Mesenteric fat pad (tissue), 1 donor: ENCODE data around the gene ZNFX1. TPM values are rescaled to one million over a fixed set of nuclear protein-coding genes. Genes with fewer than 3 reads are reported as not detected.
"Not testable (repeated sequence)": the region's sequence is repeated elsewhere in the genome, so short reads cannot be mapped to it uniquely, and the experiment has no call there.

Experiments
- DNase-seq: peaks from one replicate; pipeline ENCODE4 v3.0.0-alpha.2; 2020; ENCODE audit warnings: low spot score
- total RNA-seq: library from RNA; stranded (reverse); fragmentation: NEBNext Ultra II Directional; extraction: Animal tissue kit (Norgen Biotek cat#: 25700); gene quantifications from one replicate; pipeline ENCODE4 v1.2.1, GENCODE V29; 2021
- donor health status: DM: yes; HTN: yes; CAD: no.

ZNFX1 gene
- total RNA-seq, 1 donor from 2014 or later: 43.4 TPM

GRCh38 chr20:49252556-49253350 lies 25.1 kb downstream of the ZNFX1 start:
- DNase-seq: no peak

GRCh38 chr20:49248879-49249665 lies 28.8 kb downstream of the ZNFX1 start:
- no peak for DNase-seq

DNA sequence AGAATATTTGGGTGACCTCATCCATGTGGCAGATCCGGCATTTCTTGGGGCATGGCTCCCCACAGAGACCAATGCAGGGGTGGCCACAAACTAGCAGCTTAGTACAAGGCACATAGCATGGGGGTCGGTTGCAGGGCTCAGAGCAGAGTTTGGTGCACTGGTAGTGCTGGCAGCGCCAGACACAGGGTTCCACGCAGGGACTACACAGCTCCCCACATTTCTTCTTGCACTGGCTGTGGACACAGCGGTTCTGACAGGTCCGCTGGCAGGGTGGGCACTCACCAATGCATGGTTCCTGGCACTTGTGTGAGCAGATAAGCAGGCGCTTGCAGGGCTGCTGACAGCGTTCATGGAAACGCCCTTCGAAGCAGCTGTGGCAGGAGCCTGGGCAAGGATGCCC lies 29.6 kb downstream of the ZNFX1 start:
- no peak for DNase-seq

DNA sequence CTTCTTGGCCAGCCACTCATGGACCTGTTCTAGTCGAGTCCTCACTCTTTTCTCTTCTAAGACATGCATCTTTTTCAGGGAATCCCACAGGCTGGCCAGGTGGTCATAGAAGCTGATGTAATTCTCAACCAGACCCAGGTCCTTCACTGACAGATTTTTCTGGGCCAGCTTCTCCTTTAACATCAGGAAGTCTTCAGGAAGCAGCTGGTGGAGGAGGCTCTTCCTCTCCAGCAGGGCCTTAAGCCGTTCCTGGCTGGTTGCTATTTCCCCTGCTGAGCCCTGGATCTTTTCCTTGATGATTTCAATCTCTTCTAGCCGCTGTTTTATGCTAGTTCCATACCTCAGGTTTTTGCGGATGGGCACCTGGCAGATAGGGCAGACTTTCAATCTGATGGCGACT lies 30.1 kb downstream of the ZNFX1 start:
- no peak for DNase-seq

DNA sequence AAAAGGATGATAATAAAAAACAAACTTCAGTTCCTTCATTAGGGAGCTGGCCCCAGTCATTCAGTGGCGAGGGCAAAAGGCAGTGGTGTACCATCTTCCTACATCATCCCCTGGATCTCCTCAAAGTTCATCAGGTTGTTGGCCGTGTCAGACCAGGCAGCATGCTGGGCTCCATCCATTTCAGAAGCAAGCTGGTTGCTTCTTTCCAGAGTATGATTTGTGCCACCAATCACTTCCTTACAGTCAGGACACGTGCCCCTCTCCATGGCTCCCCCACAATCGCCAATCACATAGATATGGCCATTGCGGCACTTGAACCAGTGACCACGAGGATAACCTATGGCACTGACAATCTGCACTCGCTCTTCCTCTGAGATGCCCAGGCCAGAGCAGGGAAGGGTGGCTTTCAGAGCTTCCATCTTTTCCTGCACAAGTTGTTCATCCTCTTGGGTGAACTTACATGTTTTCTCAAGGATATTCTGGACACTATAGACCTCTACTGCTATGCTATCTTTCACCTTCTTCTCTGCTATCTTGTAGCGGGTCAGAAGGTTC lies 30.6 kb downstream of the ZNFX1 start:
- DNase-seq: peak; percentile 53

GRCh38 chr20:49245921-49246740 lies 31.7 kb downstream of the ZNFX1 start:
- peak; percentile 41 for DNase-seq

DNA sequence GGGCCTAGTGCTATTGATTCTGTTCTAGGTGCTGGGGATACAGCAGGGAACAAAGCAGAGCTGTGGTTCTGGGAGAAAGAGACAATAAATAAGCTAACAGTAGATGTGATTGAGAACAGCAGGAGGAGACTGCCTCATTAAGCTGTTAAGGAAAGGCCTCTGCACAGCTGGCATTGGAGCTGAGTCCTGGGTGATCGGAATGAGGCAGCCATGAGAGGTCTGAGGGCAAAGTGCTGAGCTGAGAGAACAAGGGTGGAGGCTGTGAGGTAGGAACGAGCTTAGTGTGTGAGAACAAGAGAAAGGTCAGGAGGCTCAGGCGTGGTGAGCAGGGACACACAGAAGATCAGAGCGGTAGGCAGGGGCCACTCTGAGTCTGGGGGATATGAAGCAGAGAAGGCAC lies 40.3 kb downstream of the ZNFX1 start:
- DNase-seq: no peak

- no peak for DNase-seq
These were observed 41.6 kb downstream of the ZNFX1 start for GRCh38 chr20:49236301-49236700.

DNA sequence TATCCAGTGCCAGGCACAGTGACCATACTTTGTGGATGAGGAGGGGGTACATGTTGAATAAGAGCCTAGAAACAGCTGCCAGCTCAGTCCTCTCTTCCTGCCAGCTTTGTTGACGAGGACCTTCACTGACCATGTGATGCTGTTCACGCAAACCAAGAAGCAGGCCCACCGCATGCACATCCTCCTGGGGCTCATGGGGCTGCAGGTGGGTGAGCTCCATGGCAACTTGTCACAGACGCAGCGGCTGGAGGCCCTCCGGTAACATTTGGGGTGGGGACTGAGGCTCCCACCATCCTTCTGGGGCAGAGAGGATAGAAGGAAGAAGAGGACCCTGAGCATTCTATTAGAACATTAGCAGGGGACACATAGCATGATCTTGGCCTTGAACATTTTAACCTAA lies 43.0 kb downstream of the ZNFX1 start:
- no peak for DNase-seq

- no peak for DNase-seq
These were observed 44.6 kb downstream of the ZNFX1 start for GRCh38 chr20:49233226-49233625.

DNA sequence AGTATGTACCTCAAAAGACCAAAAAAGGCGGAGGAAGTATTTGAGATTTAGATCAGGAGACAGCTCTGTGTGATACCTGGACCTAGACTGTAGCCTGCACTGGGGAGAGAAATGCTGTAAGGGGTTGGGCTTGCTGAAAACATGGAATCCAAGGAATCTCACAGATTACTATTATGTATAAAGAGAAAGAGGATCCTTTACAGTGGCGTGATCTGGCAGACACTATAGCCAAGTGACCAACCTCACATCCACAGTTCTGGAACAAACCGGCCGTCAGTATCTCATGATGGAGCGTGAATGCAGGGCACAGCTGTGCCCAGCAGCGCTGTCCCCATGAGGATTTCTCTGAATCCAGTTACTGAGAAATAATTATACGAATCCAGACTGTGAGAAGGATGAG lies 46.4 kb downstream of the ZNFX1 start:
- DNase-seq: no peak

- no peak for DNase-seq
These were observed 47.2 kb downstream of the ZNFX1 start for GRCh38 chr20:49230561-49231133.

- no peak for DNase-seq
These were observed 47.8 kb downstream of the ZNFX1 start for GRCh38 chr20:49230021-49230420.

DNA sequence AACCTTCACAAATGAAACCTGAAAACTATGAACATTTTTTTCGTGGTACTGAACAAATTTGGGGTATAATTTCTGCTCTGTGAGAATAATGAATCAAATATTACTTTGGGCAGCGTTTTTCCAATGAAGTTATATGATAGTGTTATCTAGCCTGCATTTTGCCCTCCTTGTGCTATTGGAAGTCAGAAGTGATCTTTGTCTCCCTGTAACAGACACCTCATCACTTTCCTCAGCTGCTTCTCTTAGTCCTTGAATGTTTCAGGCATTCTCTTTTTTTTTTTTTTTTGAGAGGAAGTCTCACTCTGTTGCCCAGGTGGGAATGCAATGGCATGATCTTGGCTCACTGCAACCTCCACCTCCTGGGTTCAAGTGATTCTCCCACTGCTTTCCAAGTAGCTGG lies 48.5 kb downstream of the ZNFX1 start:
- no peak for DNase-seq

DNA sequence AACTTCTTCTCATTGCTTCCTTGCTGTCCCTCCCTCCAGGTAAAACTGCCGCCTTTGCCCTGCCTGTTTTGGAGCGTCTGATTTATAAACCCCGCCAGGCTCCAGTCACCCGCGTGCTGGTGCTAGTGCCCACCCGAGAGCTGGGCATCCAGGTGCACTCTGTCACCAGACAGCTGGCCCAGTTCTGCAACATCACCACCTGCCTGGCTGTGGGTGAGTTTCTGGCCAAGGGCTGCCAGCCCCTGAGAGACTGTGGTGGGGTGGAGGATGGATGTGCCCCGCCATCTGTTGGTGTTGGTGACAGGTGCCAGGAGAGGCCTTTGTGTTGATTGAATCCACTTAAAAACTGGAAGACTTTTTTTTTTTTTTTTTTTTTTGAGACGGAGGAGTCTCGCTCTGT lies 49.2 kb downstream of the ZNFX1 start:
- DNase-seq: no peak

- no peak for DNase-seq
These were observed 52.0 kb downstream of the ZNFX1 start for GRCh38 chr20:49225896-49226295.

GRCh38 chr20:49219924-49220831 lies 57.7 kb downstream of the ZNFX1 start:
- DNase-seq: no peak

DNA sequence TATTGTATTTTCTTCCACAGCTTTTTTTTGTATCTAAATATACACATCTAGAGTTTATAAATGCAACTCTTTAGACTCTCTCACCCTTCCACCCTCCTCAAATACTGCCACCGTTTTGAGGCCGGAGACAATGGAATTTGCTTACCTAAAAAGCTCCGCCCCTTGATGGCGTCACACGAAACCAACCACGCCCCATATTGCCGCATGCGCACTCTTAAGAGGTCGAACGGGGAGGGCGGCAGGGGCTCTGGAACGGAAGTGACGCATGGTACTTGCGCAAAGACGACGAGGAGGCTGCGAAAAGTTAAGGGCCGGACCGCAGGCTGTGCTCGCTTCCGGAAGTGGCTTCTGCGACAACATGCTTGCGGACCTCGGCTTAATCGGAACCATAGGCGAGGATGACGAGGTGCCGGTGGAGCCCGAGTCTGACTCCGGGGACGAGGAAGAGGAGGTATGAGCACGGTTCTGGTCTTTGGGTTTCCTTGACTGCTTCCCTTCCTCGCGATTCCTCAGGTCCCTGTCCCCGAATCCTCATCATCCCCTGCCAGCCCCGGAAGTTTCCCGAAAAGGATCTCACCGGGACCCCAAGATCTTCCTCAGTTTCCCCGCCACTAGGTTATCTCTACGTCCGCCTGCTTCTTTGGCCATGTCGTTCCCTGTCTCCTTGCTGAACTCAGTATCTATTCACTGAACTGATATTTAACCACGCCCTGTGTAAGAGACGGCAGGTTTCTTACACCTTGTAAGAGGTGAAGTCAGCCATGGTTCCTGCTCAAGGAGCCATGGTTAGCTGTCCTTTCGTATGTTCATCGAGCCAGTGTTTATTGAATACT lies 58.5 kb downstream of the ZNFX1 start, which contains the start of gene DDX27:
DDX27 (plus strand) TSS at position 326 of the 833 bp plus-strand sequence; CDS start at position 359, 33 bp downstream.
- peak; percentile 98 for DNase-seq

- DNase-seq: not testable (repeated sequence)
These were observed 59.1 kb downstream of the ZNFX1 start for GRCh38 chr20:49218739-49219090.
